Upper lobe of left lung (tissue), 6 donors: ENCODE measurements around the gene ABHD15. TPM values are rescaled to one million over a fixed set of nuclear protein-coding genes. Genes with fewer than 3 reads are reported as not detected.
A peak's percentile ranks its signal among the peaks of the same experiment; 100 is the strongest.

Experiments used
- ATAC-seq, 2 donors: fragments of 200-7000 bp; cut with Tn5 transposase; one replicate each; pipeline ENCODE4 v1.9.1; 2022; ENCODE audit warnings: mild to moderate bottlenecking in 2 of 2, moderate library complexity in 2 of 2; ENCODE audit not compliant: low FRiP score in 2 of 2
- DNase-seq, 2 donors: peaks; one replicate each; pipeline ENCODE4 v3.0.0-alpha.2; 2019 to 2020
- H3K27ac ChIP-seq, 4 donors: fragments of 200-600 bp; sonication (generic); one replicate each; pipeline ENCODE4 v1.5.1; 2016 to 2019
- H3K27me3 ChIP-seq, 4 donors: fragments of 200-600 bp; sonication (generic); one replicate each; pipeline ENCODE4 v1.5.1; 2017 to 2019
- H3K36me3 ChIP-seq, 4 donors: fragments of 200-600 bp; sonication (generic); one replicate each; pipeline ENCODE4 v1.5.1; 2016 to 2019
- H3K4me1 ChIP-seq, 4 donors: fragments of 200-600 bp; sonication (generic); one replicate each; pipeline ENCODE4 v1.5.1; 2018 to 2019
- H3K4me3 ChIP-seq, 4 donors: fragments of 200-600 bp; sonication (generic); one replicate each; pipeline ENCODE4 v1.5.1; 2017 to 2019; ENCODE audit warnings: mild to moderate bottlenecking in 2 of 4, moderate library complexity in 1 of 4
- H3K9me3 ChIP-seq, 4 donors: fragments of 200-600 bp; sonication (generic); one replicate each; pipeline ENCODE4 v1.5.1; 2018 to 2019
- EP300 ChIP-seq, 4 donors: sonication (generic); formaldehyde crosslinking; IDR thresholded peaks; one replicate each; pipeline ENCODE4 v1.5.1; 2017; ENCODE audit warnings: antibody characterized with exemption in 4 of 4, control low read depth in 2 of 4
- POLR2A ChIP-seq, 4 donors: fragments of 450-650 bp; IDR thresholded peaks; one replicate each; pipeline ENCODE4 v1.5.1; 2016 to 2017; ENCODE audit warnings: antibody characterized with exemption in 4 of 4, mild to moderate bottlenecking in 2 of 4
- POLR2AphosphoS5 ChIP-seq, 2 donors: sonication (generic); formaldehyde crosslinking; IDR thresholded peaks; one replicate each; pipeline ENCODE4 v1.5.1; 2017; ENCODE audit warnings: antibody characterized with exemption in 2 of 2
- WGBS, 2 donors: methylation state at CpG; one replicate each; pipeline ENCODE4 v1.1.5; 2017 to 2018; 5-methylcytosine and 5-hydroxymethylcytosine counted together
- total RNA-seq, 6 donors: library from RNA; depleted of rRNA in 4 of 6; stranded (reverse); fragments of >200 nt in 4 of 6; gene quantifications; one replicate each; pipeline versions ENCODE4 v1.1.0 to v1.2.1, GENCODE V29; 2016 to 2021
- TF ChIP-seq, protein P1 (sequence below), 6 experiments: fragments of 450-650 bp in 4 of 6; fragments of 200-600 bp in 2 of 6; sonication (generic) in 2 of 6; IDR thresholded peaks; one replicate each; pipeline ENCODE4 v1.5.1; 2016 to 2019; ENCODE audit warnings: antibody characterized with exemption in 6 of 6
- donor health status: DM: no; HTN: no; CAD: no; lungs with moderate emphysema.
- donor health status: DM: no; HTN: yes; CAD: no; lungs with severe emphysema.

ABHD15 gene
- total RNA-seq, 6 donors from 2014 or later = 12.8 to 17.8 (median 14.9) TPM

DNA sequence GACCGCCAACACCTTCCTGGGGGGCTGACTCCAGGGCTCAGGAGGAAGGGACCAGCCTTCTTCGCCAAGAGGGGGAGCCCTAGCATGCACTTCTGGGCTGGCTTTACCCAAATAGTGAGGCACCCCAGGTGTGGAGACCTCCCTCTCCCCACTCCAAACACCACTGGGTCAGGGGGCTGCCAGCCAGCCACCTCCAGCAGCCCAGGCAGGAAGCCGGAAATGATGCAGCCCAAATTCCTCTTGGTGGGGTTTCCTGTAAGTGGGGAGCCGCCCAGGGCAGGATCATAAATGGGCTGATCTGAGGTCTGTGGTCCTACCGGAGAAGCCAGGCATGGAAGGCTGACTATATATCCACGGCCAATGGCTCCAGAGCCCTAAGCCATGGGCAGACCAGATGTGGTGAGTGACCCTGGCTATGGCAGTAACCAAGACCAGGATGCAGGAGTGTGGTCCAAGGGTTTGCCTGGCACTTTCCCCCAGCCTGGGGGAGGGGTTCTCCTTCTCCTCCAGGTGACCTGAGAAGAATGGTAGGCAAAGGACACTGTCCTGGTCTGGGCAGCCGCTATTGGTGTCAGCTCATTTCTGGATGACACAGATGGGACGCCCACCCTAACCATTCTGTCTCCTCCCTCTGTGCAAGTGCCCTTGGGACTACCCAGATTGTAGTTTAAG, 18.4 kb upstream of the ABHD15 start:
- H3K9me3 ChIP-seq = no peaks in the 10 kb centered on the region
- no peak for ATAC-seq
- no peak for DNase-seq
- H3K27me3 ChIP-seq = no peaks in the 10 kb centered on the region
- peaks cover 0 to 31% (median 17%) of the 10 kb centered on the region in 4 donors for H3K36me3 ChIP-seq
- H3K4me3 ChIP-seq = peak overlapping the region; percentile 35 to 95 (median 62)
- WGBS, 2 donors = 46 to 94% methylated on average over 2 to 8 of the region's 8 CpGs
- peaks cover 47 to 62% (median 56%) of the 10 kb centered on the region in 4 donors for H3K4me1 ChIP-seq
- H3K27ac ChIP-seq = peak overlapping the region; percentile 84 to 92 (median 89)
- TF ChIP-seq EP300 (IDR thresholded peaks at IDR 0.05) (peak in 2 of 4 donors; percentile 90 to 91), POLR2A (IDR thresholded peaks at IDR 0.05) (peak in 3 of 4 donors; percentile 28 to 51 (median 43)), POLR2AphosphoS5 (IDR thresholded peaks at IDR 0.05) (peak; percentile 79 to 87)
- TF ChIP-seq, protein P1, sequence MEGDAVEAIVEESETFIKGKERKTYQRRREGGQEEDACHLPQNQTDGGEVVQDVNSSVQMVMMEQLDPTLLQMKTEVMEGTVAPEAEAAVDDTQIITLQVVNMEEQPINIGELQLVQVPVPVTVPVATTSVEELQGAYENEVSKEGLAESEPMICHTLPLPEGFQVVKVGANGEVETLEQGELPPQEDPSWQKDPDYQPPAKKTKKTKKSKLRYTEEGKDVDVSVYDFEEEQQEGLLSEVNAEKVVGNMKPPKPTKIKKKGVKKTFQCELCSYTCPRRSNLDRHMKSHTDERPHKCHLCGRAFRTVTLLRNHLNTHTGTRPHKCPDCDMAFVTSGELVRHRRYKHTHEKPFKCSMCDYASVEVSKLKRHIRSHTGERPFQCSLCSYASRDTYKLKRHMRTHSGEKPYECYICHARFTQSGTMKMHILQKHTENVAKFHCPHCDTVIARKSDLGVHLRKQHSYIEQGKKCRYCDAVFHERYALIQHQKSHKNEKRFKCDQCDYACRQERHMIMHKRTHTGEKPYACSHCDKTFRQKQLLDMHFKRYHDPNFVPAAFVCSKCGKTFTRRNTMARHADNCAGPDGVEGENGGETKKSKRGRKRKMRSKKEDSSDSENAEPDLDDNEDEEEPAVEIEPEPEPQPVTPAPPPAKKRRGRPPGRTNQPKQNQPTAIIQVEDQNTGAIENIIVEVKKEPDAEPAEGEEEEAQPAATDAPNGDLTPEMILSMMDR (IDR thresholded peaks at IDR 0.05) = peak in 3 of 6 experiments; percentile 20 to 35 (median 27)

DNA sequence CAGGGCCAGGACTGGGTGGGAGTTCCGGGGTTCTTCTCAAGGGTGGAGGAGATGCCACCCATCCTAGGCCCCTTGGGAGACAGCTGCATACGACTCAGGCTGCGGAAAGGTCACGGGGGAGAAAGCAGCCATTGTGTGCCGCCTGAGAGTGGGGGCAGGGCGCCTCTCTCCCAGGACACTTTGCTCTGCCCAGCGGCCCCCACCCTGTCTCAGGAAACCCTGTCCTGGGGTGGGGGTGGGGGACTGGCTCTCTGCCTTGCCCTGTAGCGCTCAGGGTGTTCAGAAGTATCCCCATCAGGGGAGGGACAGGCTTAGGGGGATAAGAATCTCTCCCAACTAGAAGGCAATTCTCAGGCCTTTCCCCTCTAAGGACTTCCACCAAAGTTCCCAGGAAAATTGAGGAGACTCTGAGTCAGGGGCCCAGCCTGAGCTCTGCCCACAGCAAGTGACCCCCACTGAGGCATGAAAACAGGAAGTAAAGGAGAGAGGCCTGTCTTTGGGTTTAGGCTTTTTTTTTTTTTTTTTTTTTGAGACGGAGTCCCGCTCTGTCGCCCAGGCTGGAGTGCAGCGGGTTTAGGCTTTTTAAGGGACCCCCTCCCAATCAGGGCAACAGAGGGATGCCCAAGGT, 17.7 kb upstream of the ABHD15 start:
- TF ChIP-seq EP300 (IDR thresholded peaks at IDR 0.05) = peak in 1 of 4 donors; percentile 59
- TF ChIP-seq, protein P1 (IDR thresholded peaks at IDR 0.05) = no peak
- TF ChIP-seq POLR2AphosphoS5 (IDR thresholded peaks at IDR 0.05) = peak in 1 of 2 donors; percentile 64
- peak in 1 of 4 donors; percentile 9 for TF ChIP-seq POLR2A (IDR thresholded peaks at IDR 0.05)
- Histone ChIP-seq H3K9me3 (no peaks in the 10 kb centered on the region), H3K36me3 (peaks cover 0 to 36% (median 20%) of the 10 kb centered on the region in 4 donors), H3K4me1 (peaks cover 40 to 60% (median 51%) of the 10 kb centered on the region in 4 donors), H3K27me3 (no peaks in the 10 kb centered on the region), H3K4me3 (peak overlapping the region in 3 of 4 donors; percentile 43 to 95 (median 81)), H3K27ac (peak overlapping the region; percentile 84 to 92 (median 89))
- 45 to 63% methylated on average over 5 to 9 of the region's 12 CpGs for WGBS, 2 donors
- ATAC-seq (no peak), DNase-seq (no peak)

DNA sequence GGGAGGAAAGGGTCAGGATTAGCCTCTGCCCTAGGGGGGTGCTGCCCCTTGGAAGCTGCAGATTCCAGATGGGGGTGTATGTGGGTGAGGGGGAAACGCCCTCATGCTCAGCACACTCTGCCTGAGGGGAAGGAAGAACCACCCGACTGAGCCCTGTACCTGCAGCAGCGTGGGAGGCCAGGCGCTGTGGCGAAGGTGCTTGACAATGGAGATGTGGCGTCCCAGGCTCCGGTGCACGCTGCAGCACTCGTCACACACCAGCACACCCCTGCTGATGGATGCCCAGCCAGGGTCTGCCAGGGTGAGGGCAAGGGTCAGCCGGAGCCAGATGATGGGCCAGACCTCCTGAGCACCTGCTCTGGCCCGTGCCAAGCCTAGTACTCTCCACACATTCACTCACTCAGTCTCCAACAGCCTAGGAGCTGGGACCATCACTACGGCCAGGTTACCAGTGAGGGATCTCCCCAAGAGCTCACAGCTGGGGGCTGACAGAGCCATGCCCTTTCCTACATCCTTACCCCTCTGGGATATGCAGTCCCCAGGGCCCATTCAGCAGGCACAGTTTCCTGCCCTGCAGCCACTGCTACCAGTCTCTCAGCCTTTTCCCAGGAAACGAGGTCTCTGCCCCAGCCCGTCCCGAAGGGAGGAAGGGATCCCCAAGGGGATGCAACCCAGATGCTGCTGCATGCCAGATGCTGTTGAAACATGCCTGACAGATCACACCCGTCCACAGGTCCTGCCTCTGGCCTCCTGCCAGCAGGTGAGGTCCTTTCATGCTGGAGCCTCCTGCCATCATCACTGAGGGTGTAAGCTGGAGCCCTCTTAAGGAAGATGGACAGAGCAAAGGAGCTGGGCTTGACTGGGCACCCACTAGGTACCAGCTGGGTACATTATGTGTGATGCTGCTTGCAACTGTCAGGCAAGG, 16.7 kb upstream of the ABHD15 start:
- H3K4me1 ChIP-seq = peaks cover 36 to 57% (median 50%) of the 10 kb centered on the region in 4 donors
- no peak overlapping the region for H3K4me3 ChIP-seq
- DNase-seq (no peak), ATAC-seq (no peak)
- peaks cover 0 to 46% (median 20%) of the 10 kb centered on the region in 4 donors for H3K36me3 ChIP-seq
- H3K9me3 ChIP-seq = no peaks in the 10 kb centered on the region
- H3K27ac ChIP-seq = peak overlapping the region; percentile 84 to 92 (median 89)
- no peaks in the 10 kb centered on the region for H3K27me3 ChIP-seq
- WGBS, 2 donors = 82 to 91% methylated on average over 11 to 16 of the region's 16 CpGs
- TF ChIP-seq POLR2AphosphoS5 (IDR thresholded peaks at IDR 0.05) (no peak), EP300 (IDR thresholded peaks at IDR 0.05) (no peak), POLR2A (IDR thresholded peaks at IDR 0.05) (no peak)
- TF ChIP-seq, protein P1 (IDR thresholded peaks at IDR 0.05) = no peak

DNA sequence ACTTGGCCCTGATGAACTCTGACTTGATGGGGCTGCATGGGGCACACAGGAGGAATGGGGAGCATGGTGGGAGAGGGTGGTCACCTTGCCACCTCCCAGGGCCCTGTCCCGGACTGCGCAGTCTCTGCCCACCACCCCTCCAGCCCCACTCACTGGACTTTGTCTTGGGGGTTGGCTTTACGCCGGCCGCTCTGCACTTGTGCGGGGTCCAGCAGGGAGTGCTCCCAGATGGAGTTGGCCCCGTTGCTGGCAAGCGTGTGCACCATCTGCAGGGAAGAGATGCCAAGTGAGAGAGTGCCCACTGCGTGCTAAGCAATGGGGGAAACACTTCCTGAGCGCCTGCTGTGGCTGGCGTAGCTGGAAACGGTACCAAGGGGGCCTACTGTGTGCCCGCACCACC, 15.9 kb upstream of the ABHD15 start:
- peaks cover 29 to 49% (median 42%) of the 10 kb centered on the region in 4 donors for H3K4me1 ChIP-seq
- peaks cover 0 to 54% (median 27%) of the 10 kb centered on the region in 4 donors for H3K36me3 ChIP-seq
- no peak for ATAC-seq
- H3K27me3 ChIP-seq = no peaks in the 10 kb centered on the region
- no peak for DNase-seq
- peak overlapping the region in 1 of 4 donors; percentile 35 for H3K27ac ChIP-seq
- H3K4me3 ChIP-seq = no peak overlapping the region
- H3K9me3 ChIP-seq = no peaks in the 10 kb centered on the region
- WGBS, 2 donors = 85 to 92% methylated on average over 8 to 13 of the region's 13 CpGs
- TF ChIP-seq POLR2A (IDR thresholded peaks at IDR 0.05) (no peak), EP300 (IDR thresholded peaks at IDR 0.05) (no peak), POLR2AphosphoS5 (IDR thresholded peaks at IDR 0.05) (no peak)
- TF ChIP-seq, protein P1 (IDR thresholded peaks at IDR 0.05) = no peak
